Stimulated activated CD4-positive, alpha-beta T cell treated with anti-CD3 and anti-CD28 coated beads, Interleukin-4, amount 100 ng/mL, for 48 hours (primary cell): ENCODE measurements around the gene DRC7.

Source experiments
- DNase-seq, 2 donors: peaks; one replicate each; pipeline ENCODE4 v3.0.0-alpha.2; 2020; ENCODE audit warnings: low read depth in 2 of 2

Gene DRC7

GRCh38 chr16:57676553-57677085 lies 18.0 kb upstream of the DRC7 start:
- DNase-seq = no peak

GRCh38 chr16:57677622-57678369 lies 16.8 kb upstream of the DRC7 start:
- no peak for DNase-seq

- DNase-seq = no peak
Measured at GRCh38 chr16:57679016-57679415, 15.6 kb upstream of the DRC7 start.

DNA sequence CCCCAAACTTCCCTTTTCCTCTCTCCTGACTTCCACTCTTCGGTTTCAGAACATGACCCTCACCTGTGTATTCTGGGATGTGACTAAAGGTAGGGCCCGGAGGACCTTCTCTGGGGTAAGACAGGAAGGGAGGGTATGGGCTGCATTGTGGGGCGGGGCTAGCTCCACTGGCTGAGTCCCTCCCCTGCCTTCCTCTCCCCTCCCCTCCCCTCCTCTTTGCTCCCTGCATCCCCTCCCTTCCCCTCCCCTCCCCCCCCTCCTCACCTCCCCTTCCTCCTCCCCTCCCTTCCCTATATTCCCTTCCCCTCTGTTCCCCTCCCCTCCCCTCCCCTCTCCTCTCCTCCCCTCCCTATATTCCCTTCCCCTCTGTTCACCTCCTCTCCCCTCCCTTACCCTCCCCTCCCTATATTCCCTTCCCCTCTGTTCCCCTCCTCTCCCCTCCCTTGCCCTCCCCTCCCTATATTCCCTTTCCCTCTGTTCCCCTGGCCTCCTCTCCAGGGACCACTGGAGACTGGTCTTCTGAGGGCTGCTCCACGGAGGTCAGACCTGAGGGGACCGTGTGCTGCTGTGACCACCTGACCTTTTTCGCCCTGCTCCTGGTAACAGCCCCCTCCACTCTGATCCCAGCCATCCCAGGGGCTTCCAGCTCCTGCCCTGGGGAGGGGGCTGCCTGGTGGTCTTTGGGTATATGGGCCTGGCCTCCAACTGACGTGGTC lies 14.7 kb upstream of the DRC7 start:
- DNase-seq = no peak

DNA sequence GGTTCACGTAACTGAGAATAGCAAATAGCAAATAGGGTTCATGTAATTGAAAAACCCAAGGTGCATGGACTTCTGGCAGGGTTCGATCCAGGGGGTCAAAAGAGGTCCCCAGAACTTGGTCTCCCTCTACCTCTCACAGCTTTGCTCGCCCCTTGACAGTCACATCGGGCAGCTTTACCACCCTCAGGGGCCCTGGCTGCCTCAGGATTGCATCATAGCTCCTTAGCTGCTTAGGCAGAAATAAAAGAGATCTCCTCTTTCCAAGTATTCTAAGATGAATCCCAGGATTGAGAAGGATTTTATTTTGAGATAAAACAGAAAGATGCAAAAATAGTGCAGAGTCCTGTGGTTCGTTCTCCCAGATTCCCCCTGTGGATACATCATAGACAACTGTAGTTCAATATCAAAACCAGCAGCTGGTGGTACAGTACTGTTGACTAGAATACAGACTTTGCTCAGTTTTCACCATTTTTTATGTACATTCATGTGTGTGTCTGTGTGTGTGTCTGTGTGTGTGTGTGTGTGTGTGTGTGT lies 13.7 kb upstream of the DRC7 start:
- DNase-seq = no peak

DNA sequence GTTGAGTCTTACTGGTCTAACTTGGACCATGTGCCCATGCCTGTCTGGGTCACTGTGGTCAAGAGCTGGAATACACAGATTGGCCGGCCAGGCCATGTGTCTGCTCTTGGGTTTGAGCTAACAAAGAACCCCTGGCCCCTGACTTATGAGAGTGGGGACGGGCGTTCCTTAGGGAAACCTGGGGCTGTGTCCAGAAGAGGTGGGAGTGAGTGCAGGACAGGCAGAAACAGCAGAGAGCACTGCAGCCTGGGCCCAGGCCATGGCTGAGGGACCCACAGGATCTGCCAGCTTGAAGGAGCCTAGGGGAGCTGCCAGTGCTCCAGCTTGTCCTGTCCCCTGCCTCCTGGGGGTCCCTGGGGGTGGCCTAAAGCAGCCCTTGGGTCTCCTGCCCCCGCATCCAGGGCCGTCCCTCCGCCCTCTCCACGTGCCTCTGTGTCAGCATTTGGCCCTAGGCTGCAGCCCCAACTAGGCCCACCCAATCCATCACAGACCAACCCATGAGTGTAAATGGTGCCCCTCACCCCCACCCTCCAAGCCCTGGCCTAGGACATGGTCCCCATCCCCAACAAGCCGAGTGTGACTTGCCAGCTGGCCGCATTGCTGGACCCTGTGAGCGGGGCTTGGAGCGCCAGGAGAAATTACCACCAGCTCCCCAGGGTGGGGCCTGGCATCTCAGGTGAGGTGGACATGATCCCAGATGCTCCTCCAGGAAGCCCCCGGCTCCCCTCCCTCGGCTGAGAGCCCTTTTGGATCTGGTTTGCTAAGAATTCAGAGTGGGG lies 12.5 kb upstream of the DRC7 start:
- no peak for DNase-seq

DNA sequence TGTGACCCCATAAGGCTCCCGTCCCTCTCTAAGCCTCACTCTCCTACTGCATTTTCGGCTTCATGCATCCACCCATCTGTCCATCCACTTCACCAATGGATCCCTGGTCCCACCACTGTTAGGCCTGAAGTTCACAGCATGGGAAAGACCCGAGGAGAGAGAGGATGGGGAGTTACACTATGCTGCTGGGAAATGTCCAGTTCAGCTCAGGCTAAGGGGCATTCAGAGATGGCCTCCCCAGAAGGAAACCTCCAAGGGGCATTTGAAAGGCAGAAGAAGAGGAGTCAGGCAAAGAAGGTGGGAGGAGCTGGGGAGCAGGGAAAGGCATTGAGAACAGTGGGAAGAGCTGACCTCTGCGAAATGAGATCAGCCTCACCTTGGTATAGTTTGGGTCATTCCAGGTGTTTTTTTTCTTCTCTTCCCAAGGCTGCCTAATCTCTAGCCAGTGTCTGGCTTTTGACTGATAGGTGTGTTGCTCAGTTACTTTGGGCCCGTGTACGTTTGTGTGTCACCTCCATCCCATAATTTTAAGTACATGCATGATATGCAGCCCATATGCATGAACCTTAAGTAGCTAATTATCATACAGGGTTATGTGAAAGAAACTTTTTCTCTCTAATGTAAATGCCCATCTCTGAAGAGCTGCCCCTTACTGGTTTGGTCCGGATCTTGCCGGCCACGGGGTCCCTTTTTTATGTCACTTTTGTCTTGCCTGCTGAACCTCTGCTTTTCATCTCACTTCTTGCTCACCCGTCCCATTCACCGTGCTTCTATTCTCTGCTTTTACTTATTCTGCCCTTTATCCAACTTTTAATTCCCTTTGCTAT lies 11.6 kb upstream of the DRC7 start:
- no peak for DNase-seq

DNA sequence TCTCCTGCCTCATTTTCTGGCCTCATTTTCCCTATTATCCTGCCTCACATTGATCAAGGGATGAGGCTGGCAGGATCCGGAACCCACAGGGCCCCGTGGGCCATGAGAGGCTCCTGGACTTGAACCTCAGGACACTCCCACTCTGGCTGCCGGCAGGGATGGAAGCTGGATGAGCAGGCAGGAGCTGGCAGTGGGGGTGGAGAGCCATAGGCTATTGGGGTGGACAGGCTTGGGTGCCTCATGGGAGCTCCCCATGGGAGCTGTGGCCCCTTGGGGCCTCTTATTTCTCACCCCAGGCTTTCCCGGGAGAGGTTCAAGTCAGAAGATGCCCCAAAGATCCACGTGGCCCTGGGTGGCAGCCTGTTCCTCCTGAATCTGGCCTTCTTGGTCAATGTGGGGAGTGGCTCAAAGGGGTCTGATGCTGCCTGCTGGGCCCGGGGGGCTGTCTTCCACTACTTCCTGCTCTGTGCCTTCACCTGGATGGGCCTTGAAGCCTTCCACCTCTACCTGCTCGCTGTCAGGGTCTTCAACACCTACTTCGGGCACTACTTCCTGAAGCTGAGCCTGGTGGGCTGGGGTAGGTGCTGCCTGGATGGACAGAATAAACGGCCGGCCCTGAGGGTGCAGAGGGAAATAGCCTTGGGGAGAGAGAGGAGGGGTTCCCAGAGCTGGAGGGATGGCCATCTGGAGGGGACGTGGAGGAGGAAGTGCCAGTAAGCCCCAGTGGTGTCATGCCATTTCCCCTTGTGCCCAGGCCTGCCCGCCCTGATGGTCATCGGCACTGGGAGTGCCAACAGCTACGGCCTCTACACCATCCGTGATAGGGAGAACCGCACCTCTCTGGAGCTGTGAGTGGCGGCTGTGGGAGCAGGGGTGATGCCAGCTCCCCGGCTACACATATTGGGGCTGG lies 10.7 kb upstream of the DRC7 start:
- DNase-seq = no peak

- no peak for DNase-seq
Measured at GRCh38 chr16:57684626-57685358, 9.8 kb upstream of the DRC7 start.

- no peak for DNase-seq
Measured at GRCh38 chr16:57685633-57686032, 9.0 kb upstream of the DRC7 start.

DNA sequence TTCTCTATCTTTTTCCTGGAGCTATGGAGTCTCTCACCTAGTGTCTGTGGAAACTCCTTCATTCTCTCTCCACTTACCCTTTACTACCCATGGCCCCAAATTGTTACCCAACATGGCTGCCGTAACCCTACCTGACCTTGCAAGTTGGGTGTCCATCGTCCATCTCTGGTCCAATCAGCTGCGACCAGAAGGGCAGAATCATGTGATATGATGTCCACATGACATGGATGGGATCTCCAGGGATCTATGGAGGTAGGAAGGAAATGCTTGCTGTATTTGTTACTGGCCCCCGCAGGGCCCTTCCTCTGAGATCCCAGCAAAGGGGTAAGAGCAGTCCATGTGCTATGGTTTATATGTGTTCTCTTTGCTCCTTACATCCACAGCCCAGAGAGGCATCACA lies 8.0 kb upstream of the DRC7 start:
- no peak for DNase-seq

- no peak for DNase-seq
Measured at GRCh38 chr16:57687363-57687929, 7.2 kb upstream of the DRC7 start.

DNA sequence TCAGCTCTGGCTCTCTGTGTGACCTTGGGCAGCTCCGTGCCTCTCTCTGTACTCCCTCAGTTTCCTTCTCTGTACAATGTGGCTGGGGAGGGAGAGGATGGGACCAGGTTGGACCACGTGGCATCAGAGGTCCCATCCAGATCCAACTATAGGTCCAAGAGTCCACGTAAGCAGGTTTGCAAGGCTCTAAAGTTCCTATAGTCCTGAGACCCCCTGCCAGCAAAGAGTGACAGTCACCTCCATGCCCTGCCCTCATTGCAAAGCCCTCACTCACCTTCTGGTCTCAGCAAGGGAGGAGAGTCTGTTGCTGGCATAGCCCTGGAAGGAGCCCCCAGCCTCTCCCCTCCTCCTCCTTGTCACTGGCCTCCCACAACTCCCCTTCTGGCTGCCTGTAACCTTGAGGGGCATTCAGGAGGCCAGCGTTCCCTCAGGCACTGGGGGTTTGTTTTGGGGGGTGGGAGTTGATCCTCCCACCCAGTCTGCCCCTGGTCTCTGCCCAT lies 6.1 kb upstream of the DRC7 start:
- DNase-seq = no peak

GRCh38 chr16:57688987-57689761 lies 5.4 kb upstream of the DRC7 start:
- no peak for DNase-seq

DNA sequence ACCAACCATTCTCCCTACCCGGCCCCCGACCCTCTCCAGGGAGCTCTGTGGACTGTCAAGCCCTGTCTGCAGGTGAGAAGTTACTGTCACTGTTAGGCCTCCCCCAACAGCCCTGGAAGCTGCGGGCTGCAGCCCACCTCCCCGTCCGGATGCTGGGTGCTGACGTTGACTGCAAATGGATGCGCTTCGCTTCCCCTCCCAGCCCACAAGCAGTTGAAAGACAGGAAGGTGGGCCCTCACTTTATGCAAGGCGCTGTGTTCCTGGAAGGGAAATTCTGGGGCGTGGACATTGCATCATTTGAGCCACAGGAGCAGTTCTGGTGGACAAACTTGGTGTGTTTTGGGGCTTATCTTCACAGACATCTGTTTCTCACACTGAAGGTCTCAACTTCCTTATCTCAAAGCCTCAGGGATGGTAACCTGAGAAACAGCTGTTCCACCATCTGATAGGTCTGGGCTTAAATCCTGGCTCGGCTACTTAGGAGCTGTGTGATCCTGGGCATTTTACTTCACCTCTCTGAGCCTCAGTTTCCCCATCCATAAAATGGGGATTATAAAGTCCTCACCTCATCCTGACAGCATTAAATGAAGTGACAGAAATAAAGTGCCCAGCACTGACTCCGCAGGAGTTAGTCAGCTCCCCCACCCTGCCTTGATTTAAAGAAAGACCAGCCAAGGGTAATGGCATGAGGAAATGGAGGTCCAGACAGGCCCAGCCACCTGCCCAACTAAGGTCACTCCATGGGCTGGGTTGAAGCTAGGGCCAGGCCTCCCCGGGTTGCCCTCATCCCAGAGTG lies 4.6 kb upstream of the DRC7 start:
- no peak for DNase-seq

- no peak for DNase-seq
Measured at GRCh38 chr16:57690782-57691471, 3.7 kb upstream of the DRC7 start.

DNA sequence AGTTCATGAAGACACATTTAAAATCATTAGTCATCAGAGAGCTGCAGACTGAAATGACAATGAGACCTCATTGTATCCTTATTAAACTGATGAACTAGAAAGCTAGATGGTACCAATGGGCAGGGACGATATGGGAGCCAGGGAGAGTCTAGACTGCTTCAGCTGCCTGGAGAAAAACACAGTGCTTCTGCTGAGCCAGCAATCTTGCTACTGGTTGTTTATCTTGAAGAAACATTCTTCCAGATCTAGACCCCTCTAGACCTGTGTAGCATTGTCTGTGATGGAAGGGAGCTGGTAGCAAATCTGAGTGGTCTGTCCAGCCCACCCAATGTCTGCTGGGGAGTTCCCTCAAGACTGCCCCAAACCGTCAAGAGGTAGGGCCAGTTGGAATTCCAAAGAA lies 2.0 kb upstream of the DRC7 start:
- no peak for DNase-seq
